CD14-positive monocyte (primary cell): Measurements from ENCODE around the gene PCDHA7. TPM values are rescaled to one million over a fixed set of nuclear protein-coding genes. Genes with fewer than 3 reads are reported as not detected.

ENCODE experiments used
- DNase-seq, 3 donors: peaks; one replicate each; pipeline ENCODE4 v3.0.0-alpha.2; 2011 to 2022
- H2AFZ ChIP-seq: 2 replicates; pipeline ENCODE4 v1.6.0; 2012; ENCODE audit warnings: mild to moderate bottlenecking, low read depth, low read length, inconsistent platforms; ENCODE audit not compliant: insufficient read depth, poor library complexity, severe bottlenecking
- H3K27ac ChIP-seq, 2 donors: 1 replicate in 1 of 2; 2 replicates in 1 of 2; pipeline ENCODE4 v1.5.1; 2012 to 2013; ENCODE audit warnings: low read length in 2 of 2, control low read depth in 1 of 2, inconsistent platforms in 1 of 2, low read depth in 1 of 2, mild to moderate bottlenecking in 1 of 2
- H3K27me3 ChIP-seq, 2 donors: one replicate each; pipeline versions ENCODE4 v1.6.0 to v1.6.1; 2011 to 2013; ENCODE audit warnings: low read length in 2 of 2; ENCODE audit not compliant: control insufficient read depth in 2 of 2, insufficient read depth in 2 of 2
- H3K36me3 ChIP-seq, 2 donors: replicated peaks in 1 of 2; 1 replicate in 1 of 2; 2 replicates in 1 of 2; pipeline versions ENCODE4 v1.5.1 to v1.6.1; 2012 to 2013; ENCODE audit warnings: low read length in 2 of 2, control low read depth in 1 of 2, inconsistent platforms in 1 of 2, mild to moderate bottlenecking in 1 of 2; ENCODE audit not compliant: insufficient read depth in 2 of 2, control insufficient read depth in 1 of 2
- H3K4me1 ChIP-seq, 2 donors: 1 replicate in 1 of 2; 2 replicates in 1 of 2; pipeline versions ENCODE4 v1.5.1 to v1.6.1; 2012 to 2013; ENCODE audit warnings: low read length in 2 of 2, control low read depth in 1 of 2, inconsistent platforms in 1 of 2, mild to moderate bottlenecking in 1 of 2, moderate library complexity in 1 of 2; ENCODE audit not compliant: insufficient read depth in 2 of 2, control insufficient read depth in 1 of 2
- H3K4me2 ChIP-seq: replicated peaks from 2 replicates; pipeline ENCODE3; 2012; ENCODE audit warnings: low read length, moderate library complexity, mild to moderate bottlenecking; ENCODE audit not compliant: poor library complexity, severe bottlenecking; ENCODE audit errors: extremely low read depth
- H3K4me3 ChIP-seq, 3 experiments: fragments of 200-600 bp in 1 of 3; sonication (generic) in 1 of 3; replicated peaks in 1 of 3; 1 replicate in 2 of 3; 2 replicates in 1 of 3; pipeline ENCODE4 v1.5.1; 2011 to 2013; ENCODE audit warnings: low read length in 3 of 3, mild to moderate bottlenecking in 3 of 3, control low read depth in 2 of 3, low read depth in 2 of 3, inconsistent platforms in 1 of 3, moderate library complexity in 1 of 3
- H3K79me2 ChIP-seq: 2 replicates; pipeline ENCODE4 v1.6.0; 2012; ENCODE audit warnings: mild to moderate bottlenecking, control low read depth, inconsistent platforms, low read length, moderate library complexity; ENCODE audit not compliant: insufficient read depth
- H3K9ac ChIP-seq: 2 replicates; pipeline ENCODE4 v1.6.0; 2017; ENCODE audit warnings: low read length, mild to moderate bottlenecking; ENCODE audit not compliant: insufficient read depth, poor library complexity, severe bottlenecking
- H3K9me3 ChIP-seq, 2 donors: replicated peaks in 1 of 2; 1 replicate in 1 of 2; 2 replicates in 1 of 2; pipeline versions ENCODE4 v1.5.1 to v1.6.1; 2012 to 2013; ENCODE audit warnings: low read length in 2 of 2, control low read depth in 1 of 2; ENCODE audit not compliant: control insufficient read depth in 1 of 2, insufficient read depth in 1 of 2
- H4K20me1 ChIP-seq: 2 replicates; pipeline ENCODE4 v1.6.0; 2012; ENCODE audit warnings: mild to moderate bottlenecking, low read length, control low read depth, moderate library complexity; ENCODE audit not compliant: insufficient read depth
- H3K27ac Mint-ChIP-seq, 7 donors: one replicate each; pipeline ENCODE4 v1.8.0; 2020; ENCODE audit warnings: mild to moderate bottlenecking in 7 of 7, mixed read lengths in 7 of 7, moderate library complexity in 6 of 7, inconsistent platforms in 2 of 7
- H3K27me3 Mint-ChIP-seq, 3 donors: one replicate each; pipeline ENCODE4 v1.8.0; 2021 to 2022; ENCODE audit warnings: low read depth in 3 of 3, mild to moderate bottlenecking in 3 of 3, mixed read lengths in 3 of 3, moderate library complexity in 3 of 3, inconsistent platforms in 1 of 3
- H3K36me3 Mint-ChIP-seq, 2 donors: one replicate each; pipeline ENCODE4 v1.8.0; 2020; ENCODE audit warnings: mixed read lengths in 2 of 2, inconsistent platforms in 1 of 2, mild to moderate bottlenecking in 1 of 2
- H3K4me1 Mint-ChIP-seq: one replicate; pipeline ENCODE4 v1.8.0; 2020; ENCODE audit warnings: mild to moderate bottlenecking, mixed read lengths
- H3K4me3 Mint-ChIP-seq, 2 donors: one replicate each; pipeline ENCODE4 v1.8.0; 2020; ENCODE audit warnings: mild to moderate bottlenecking in 2 of 2, mixed read lengths in 2 of 2, moderate library complexity in 1 of 2
- H3K9me3 Mint-ChIP-seq, 7 donors: one replicate each; pipeline ENCODE4 v1.8.0; 2020 to 2022; ENCODE audit warnings: mixed read lengths in 7 of 7, mild to moderate bottlenecking in 6 of 7, moderate library complexity in 6 of 7, inconsistent platforms in 2 of 7
- CTCF ChIP-seq: fragments of 200-600 bp; IDR thresholded peaks from one replicate; pipeline ENCODE4 v1.8.0; 2022; ENCODE audit warnings: antibody characterized with exemption, mild to moderate bottlenecking
- WGBS: methylation state at CpG from one replicate; pipeline ENCODE4 v1.1.5; 2013; ENCODE audit warnings: missing lambda C conversion rate; ENCODE audit not compliant: insufficient coverage; 5-methylcytosine and 5-hydroxymethylcytosine counted together
- intact Hi-C, 2 donors: fragments of 100-400 bp; cut with micrococcal nuclease; formaldehyde crosslinking; loops; one replicate each; pipeline versions ENCODE4 v1.15.0 to v1.15.1; 2023
- polyA plus RNA-seq, 3 donors: library from polyadenylated mRNA; depleted of rRNA in 1 of 3; unstranded in 2 of 3; stranded (reverse) in 1 of 3; fragments of 300-500 nt in 2 of 3; fragments of >200 nt in 1 of 3; fragmentation: Illumina TruSeq in 2 of 3; gene quantifications; 1 replicate in 2 of 3; 2 replicates in 1 of 3; pipeline ENCODE4 v1.2.3, GENCODE V29; 2012 to 2021

The PCDHA7 gene
- polyA plus RNA-seq, 3 donors = not detected

GRCh38 chr5:140857177-140857986 is 23.3 kb downstream of the PCDHA7 start:
- peaks cover 0 to 13% of the 10 kb centered on the region in 2 donors for H3K27me3 ChIP-seq
- H3K27ac ChIP-seq = no peak overlapping the region
- peak overlapping the region in 1 of 7 donors; percentile 28 for H3K27ac Mint-ChIP-seq
- no peak overlapping the region for H3K4me2 ChIP-seq
- DNase-seq = no peak
- peaks cover 5 to 12% (median 10%) of the 10 kb centered on the region in 3 donors for H3K27me3 Mint-ChIP-seq
- H3K9ac ChIP-seq = no peak overlapping the region
- no peaks in the 10 kb centered on the region for H3K36me3 Mint-ChIP-seq
- H4K20me1 ChIP-seq = no peaks in the 10 kb centered on the region
- 55% methylated on average over 84 of the region's 94 CpGs for WGBS
- TF ChIP-seq CTCF = no peak
- no peak overlapping the region for H2AFZ ChIP-seq
- no peaks in the 10 kb centered on the region for H3K4me1 Mint-ChIP-seq
- no peaks in the 10 kb centered on the region for H3K36me3 ChIP-seq
- no peak overlapping the region for H3K4me3 Mint-ChIP-seq
- peaks cover 49 to 58% of the 10 kb centered on the region in 2 donors for H3K9me3 ChIP-seq
- intact Hi-C loops = no loop called here
- H3K9me3 Mint-ChIP-seq = peaks cover 28 to 61% (median 52%) of the 10 kb centered on the region in 7 donors
- no peaks in the 10 kb centered on the region for H3K79me2 ChIP-seq
- no peak overlapping the region for H3K4me3 ChIP-seq
- H3K4me1 ChIP-seq = no peaks in the 10 kb centered on the region

GRCh38 chr5:140857987-140858240 is 23.8 kb downstream of the PCDHA7 start:
- 55% methylated on average over 22 of the region's 22 CpGs for WGBS

More at GRCh38 chr5:140857987-140858240, 23.8 kb downstream of the PCDHA7 start:
- Mint-ChIP-seq H3K36me3 (no peaks in the 10 kb centered on the region), H3K4me3 (no peak overlapping the region), H3K27me3 (peaks cover 5 to 12% (median 10%) of the 10 kb centered on the region in 3 donors), H3K27ac (no peak overlapping the region), H3K4me1 (no peaks in the 10 kb centered on the region), H3K9me3 (peaks cover 34 to 61% (median 55%) of the 10 kb centered on the region in 7 donors)
- Histone ChIP-seq H2AFZ (no peak overlapping the region), H3K79me2 (no peaks in the 10 kb centered on the region), H3K4me2 (no peak overlapping the region), H4K20me1 (no peaks in the 10 kb centered on the region), H3K9ac (no peak overlapping the region), H3K27me3 (peaks cover 0 to 13% of the 10 kb centered on the region in 2 donors), H3K27ac (no peak overlapping the region), H3K9me3 (peaks cover 53 to 63% of the 10 kb centered on the region in 2 donors), H3K36me3 (no peaks in the 10 kb centered on the region), H3K4me1 (no peaks in the 10 kb centered on the region), H3K4me3 (no peak overlapping the region)
- TF ChIP-seq CTCF = no peak
- no peak for DNase-seq
- intact Hi-C loops = no loop called here
